IPS-NIHi7 (cell line): ENCODE measurements around the gene AQP4.
A peak's percentile ranks its signal among the peaks of the same experiment; 100 is the strongest.

Experiments used
- DNase-seq: peaks from one replicate; pipeline ENCODE4 v3.0.0; 2012; ENCODE audit warnings: mixed read lengths; ENCODE audit errors: extremely low spot score

The AQP4 gene

GRCh38 chr18:26839609-26840008 lies 25.9 kb downstream of the AQP4 start:
- DNase-seq: no peak

GRCh38 chr18:26832302-26832701 lies 33.2 kb downstream of the AQP4 start:
- no peak for DNase-seq

GRCh38 chr18:26827581-26827980 lies 37.9 kb downstream of the AQP4 start:
- no peak for DNase-seq

DNA sequence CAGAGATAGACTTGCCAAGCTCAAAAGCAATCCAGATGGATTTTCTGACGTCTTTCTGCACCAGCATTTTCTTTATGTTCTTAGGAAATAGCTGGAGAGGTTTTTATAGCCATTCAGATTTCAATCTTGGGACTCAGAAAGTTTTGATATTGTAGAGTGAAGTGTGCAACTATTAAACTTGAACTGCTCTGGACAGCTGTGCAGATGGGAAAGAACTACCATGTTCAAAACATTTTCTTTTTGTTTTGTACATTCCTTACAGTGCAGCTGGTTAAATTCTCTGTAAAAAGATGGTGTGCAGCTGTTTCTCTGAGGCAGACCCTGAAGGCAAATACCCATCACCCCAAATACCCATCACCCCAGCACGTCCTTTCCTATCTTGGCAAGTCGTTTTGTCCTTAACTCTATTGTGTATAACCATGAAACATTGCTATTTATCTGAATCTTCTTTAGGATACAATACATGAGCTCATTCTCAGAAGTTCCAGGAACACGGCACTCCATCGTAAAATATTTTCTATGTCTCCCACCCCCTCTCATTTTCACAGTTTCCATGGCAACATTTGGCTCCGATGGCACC lies 38.8 kb downstream of the AQP4 start:
- DNase-seq: no peak

DNA sequence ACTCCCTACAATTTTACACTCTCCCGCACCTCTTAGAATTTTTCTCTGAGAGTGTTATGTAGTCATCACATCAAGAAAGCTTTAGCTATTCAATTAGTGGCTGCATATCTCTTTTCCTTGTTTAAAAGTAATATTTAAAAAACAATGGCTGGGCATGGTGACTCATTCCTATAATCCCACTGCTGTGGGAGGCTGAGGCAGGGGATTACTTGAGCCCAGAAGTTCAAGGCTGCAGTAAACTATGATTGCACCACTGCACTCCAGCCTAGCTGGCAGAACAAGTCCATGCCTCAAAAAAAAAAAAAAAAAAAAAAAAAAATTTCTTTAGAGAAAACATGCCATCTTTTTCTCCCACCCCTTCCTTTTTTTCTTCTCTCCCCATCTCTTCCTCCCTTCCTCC lies 44.3 kb downstream of the AQP4 start:
- no peak for DNase-seq

- DNase-seq: no peak
Measured at GRCh38 chr18:26819046-26819445, 46.5 kb downstream of the AQP4 start.

DNA sequence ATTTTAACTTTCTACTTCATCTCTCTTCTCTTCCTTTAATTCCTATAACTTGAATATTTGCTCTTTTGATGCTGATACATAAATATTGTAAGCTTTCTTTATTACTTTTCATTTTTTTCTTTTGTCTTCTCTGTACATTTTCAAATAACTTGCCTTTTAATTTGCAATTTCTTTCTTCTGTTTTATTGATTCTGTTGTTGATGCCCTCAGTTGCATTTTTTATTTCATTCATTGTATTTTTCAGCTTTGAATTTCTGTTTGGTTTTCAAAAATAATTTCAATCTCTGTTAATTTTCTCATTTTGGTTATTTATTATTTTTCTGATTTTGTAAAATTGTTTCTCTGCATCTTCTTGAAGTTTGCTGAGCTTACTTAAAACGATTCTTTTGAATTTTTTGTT lies 47.0 kb downstream of the AQP4 start:
- DNase-seq: no peak

GRCh38 chr18:26813043-26813442 lies 52.5 kb downstream of the AQP4 start:
- peak; percentile 77 for DNase-seq

- DNase-seq: no peak
Measured at GRCh38 chr18:26812462-26812861, 53.0 kb downstream of the AQP4 start.

GRCh38 chr18:26809346-26809745 lies 56.2 kb downstream of the AQP4 start:
- no peak for DNase-seq

GRCh38 chr18:26806224-26806623 lies 59.3 kb downstream of the AQP4 start:
- DNase-seq: no peak

DNA sequence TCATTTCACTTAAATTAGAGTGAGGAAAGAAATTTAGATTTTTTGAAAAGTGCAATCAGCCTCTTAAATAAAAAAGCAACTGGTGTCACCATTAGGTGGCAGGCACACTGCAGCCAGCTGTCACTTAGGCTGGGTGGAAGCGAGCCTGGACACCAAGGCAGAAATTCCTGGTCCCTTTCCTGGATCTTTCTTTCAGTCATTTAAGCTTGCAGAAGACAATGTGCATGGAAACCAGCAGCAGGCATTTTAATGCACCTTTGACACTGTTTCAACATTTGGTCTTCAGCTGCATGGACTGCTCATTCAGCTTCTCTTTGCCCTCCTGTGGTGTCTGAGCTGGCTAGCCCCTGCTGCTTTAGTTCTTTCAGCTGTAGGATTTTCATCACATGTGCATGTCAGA lies 61.0 kb downstream of the AQP4 start:
- peak; percentile 46 for DNase-seq

DNA sequence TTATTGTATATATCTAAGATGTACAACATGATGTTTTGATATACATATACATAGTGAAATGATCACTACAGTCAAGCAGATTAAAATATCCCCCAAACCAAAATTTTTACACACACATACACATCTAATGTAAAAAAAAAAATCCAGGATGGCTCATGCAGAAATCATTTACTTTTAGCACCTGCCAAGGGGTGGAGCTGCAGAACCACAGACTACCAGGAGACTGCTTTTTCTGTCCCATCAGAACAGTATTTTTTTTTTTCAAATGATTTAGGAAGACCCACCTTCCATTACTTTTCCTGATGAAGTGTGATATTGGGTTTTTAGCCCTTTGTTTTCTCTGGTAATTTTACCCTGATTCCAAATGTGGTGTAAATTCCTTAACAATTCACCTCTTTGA lies 61.9 kb downstream of the AQP4 start:
- no peak for DNase-seq

DNA sequence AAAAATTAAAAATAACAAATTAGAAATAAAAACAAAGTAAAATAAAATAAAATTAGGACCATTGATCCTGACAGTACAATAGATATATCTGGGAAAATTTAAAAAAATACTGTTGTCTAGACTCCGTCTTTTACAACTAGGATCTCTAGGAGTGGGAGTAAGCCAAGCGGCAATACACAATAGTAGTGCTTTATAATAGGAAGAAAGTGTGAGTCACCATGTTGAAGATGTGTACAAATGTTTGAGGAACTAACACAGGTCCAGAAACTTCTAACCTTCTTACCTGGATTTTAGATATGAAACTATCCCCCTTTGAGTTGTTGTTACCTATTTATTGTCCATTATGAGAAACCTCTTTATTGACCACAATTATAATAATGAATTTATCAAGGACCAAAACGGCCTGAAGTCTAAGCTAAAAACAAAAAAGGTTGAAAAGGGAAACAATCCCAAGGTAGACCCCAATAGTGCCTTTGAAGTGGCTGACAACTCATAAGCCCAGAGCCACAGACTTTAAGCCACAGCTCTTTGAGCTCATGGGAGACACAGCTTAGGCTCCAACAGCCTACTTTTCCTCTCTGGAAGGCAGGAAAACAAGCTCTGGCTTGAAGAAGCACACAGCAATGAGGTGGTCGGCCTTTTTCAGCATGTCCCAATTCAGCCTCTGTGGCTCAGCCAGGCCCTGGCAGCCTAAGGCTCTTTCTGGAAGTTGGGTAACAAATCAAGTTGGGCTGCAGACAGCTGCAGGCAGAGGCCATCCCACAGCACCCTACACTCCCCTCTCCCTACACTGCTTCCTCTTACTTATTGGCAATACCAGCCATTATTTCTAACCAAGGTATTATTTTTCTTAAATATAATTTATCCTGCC lies 62.9 kb downstream of the AQP4 start:
- no peak for DNase-seq
